Panc1 (cell line): ENCODE data around the gene MTF2. TPM values are rescaled to one million over a fixed set of nuclear protein-coding genes. Genes with fewer than 3 reads are reported as not detected.

Source experiments
- ATAC-seq: fragments of 200-7000 bp; cut with Tn5 transposase; 2 replicates; pipeline ENCODE4 v1.9.1; 2020; ENCODE audit warnings: mild to moderate bottlenecking, moderate library complexity
- BruUV-seq: library from RNA; stranded (reverse); fragments of 400-500 nt; replicated peaks from 2 replicates; lab custom pipeline; 2021; lab: Mats Ljungman, UMichigan
- CTCF ChIA-PET: fragments of 300-600 bp; sonication (Branson Sonifier 250); formaldehyde crosslinking; loops from one replicate; lab custom pipeline; 2022; ENCODE audit warnings: antibody characterized with exemption; lab: Charles Lee
- POLR2A ChIA-PET: fragments of 300-600 bp; sonication (Branson Sonifier 250); formaldehyde crosslinking; loops from one replicate; lab custom pipeline; 2022; ENCODE audit warnings: antibody characterized with exemption; lab: Charles Lee
- DNase-seq: peaks from one replicate; pipeline ENCODE4 v3.0.0-alpha.2; 2010; ENCODE audit warnings: low read depth, low spot score
- H3K27ac ChIP-seq: 2 replicates; pipeline ENCODE4 v1.5.1; 2011; ENCODE audit warnings: mild to moderate bottlenecking, low read length, inconsistent platforms
- H3K27me3 ChIP-seq: fragments of 200-500 bp; sonication (Bioruptor generic); 2 replicates; pipeline ENCODE4 v1.6.0; 2014; ENCODE audit warnings: low read length, inconsistent platforms; ENCODE audit not compliant: control insufficient read depth, insufficient read depth
- H3K36me3 ChIP-seq: fragments of 200-500 bp; sonication (Bioruptor generic); 2 replicates; pipeline ENCODE4 v1.5.1; 2014; ENCODE audit warnings: inconsistent platforms, mild to moderate bottlenecking, low read length, moderate library complexity; ENCODE audit not compliant: control insufficient read depth, insufficient read depth
- H3K4me1 ChIP-seq: 2 replicates; pipeline ENCODE4 v1.5.1; 2011; ENCODE audit warnings: inconsistent platforms, mild to moderate bottlenecking, low read length, moderate library complexity; ENCODE audit not compliant: control insufficient read depth, insufficient read depth
- H3K4me3 ChIP-seq, 2 experiments: 2 replicates each; pipeline ENCODE4 v1.5.1; 2011 to 2012; ENCODE audit warnings: low read depth in 2 of 2, low read length in 2 of 2, mild to moderate bottlenecking in 2 of 2, inconsistent platforms in 1 of 2, moderate library complexity in 1 of 2
- H3K9me3 ChIP-seq: fragments of 200-500 bp; sonication (Bioruptor generic); 2 replicates; pipeline ENCODE4 v1.5.1; 2014; ENCODE audit warnings: low read depth, mild to moderate bottlenecking, inconsistent platforms, low read length, moderate library complexity; ENCODE audit not compliant: control insufficient read depth, insufficient read depth
- CTCF ChIP-seq: fragments of 450-650 bp; IDR thresholded peaks from 2 replicates; pipeline ENCODE4 v1.5.1; 2017; ENCODE audit warnings: mild to moderate bottlenecking
- POLR2AphosphoS5 ChIP-seq: IDR thresholded peaks from 2 replicates; pipeline ENCODE4 v1.6.1; 2012; ENCODE audit warnings: mild to moderate bottlenecking, low read depth, low read length, moderate library complexity
- REST ChIP-seq, 2 experiments: IDR thresholded peaks; 2 replicates each; pipeline ENCODE4 v1.6.1; 2011 to 2012; ENCODE audit warnings: low read depth in 2 of 2, control low read depth in 1 of 2, low read length in 1 of 2, mild to moderate bottlenecking in 1 of 2, moderate library complexity in 1 of 2; ENCODE audit not compliant: insufficient read depth in 1 of 2
- SIN3A ChIP-seq: IDR thresholded peaks from 2 replicates; pipeline ENCODE4 v1.6.1; 2012; ENCODE audit warnings: low read depth, mild to moderate bottlenecking, low read length, moderate library complexity, borderline replicate concordance; ENCODE audit not compliant: insufficient read depth
- TCF7L2 ChIP-seq: IDR thresholded peaks from 2 replicates; pipeline ENCODE4 v1.6.1; 2011; ENCODE audit warnings: mild to moderate bottlenecking, low read depth, low read length, inconsistent platforms
- in situ Hi-C: cut with HindIII; loops from 2 replicates; pipeline ENCODE4 v1.10.0; 2016; ENCODE audit warnings: low sequenced_read_pairs, low pct_unique_long_range_greater_than_20kb
- intact Hi-C: fragments of 100-400 bp; cut with micrococcal nuclease; formaldehyde crosslinking; loops from one replicate; pipeline ENCODE4 v1.10.0; 2022; ENCODE audit not compliant: unreplicated experiment
- total RNA-seq: library from RNA; stranded (reverse); gene quantifications from one replicate; pipeline ENCODE4 v1.2.1, GENCODE V29; 2021; ENCODE audit not compliant: unreplicated experiment

The MTF2 gene
- total RNA-seq, 1 experiment from 2014 or later: 24.8 TPM

GRCh38 chr1:93124556-93125355 lies 45.7 kb downstream of the MTF2 start:
- ATAC-seq: no peak
- H3K36me3 ChIP-seq: peaks cover 20% of the 10 kb centered on the region; the same call in 1 of the 2 replicates
- intact Hi-C loops (no loop called here), in situ Hi-C loops (no loop called here)
- ChIA-PET CTCF (no interaction called here), POLR2A (interaction anchor here (0.5 kb wide), 1 partner anchor 163 kb away, joined by 7 read pairs; no protein-coding TSS in a partner anchor)
- H3K4me3 ChIP-seq: no peak overlapping the region
- no peak for TF ChIP-seq POLR2AphosphoS5
- TF ChIP-seq REST (IDR thresholded peaks at IDR 0.05; ENCODE audit: insufficient read depth in 1 of 2, low read depth in 2 of 2, low read length in 1 of 2): no peak
- no peak for TF ChIP-seq SIN3A
- TF ChIP-seq CTCF: no peak
- TF ChIP-seq TCF7L2: no peak
- H3K27ac ChIP-seq: no peak overlapping the region
- no peaks in the 10 kb centered on the region for H3K4me1 ChIP-seq
- BruUV-seq: no TSS peak
- no peaks in the 10 kb centered on the region for H3K9me3 ChIP-seq
- H3K27me3 ChIP-seq: no peaks in the 10 kb centered on the region
- no peak for DNase-seq

GRCh38 chr1:93129507-93130099 lies 50.5 kb downstream of the MTF2 start:
- no peak for TF ChIP-seq SIN3A
- TF ChIP-seq CTCF: no peak
- no peak for TF ChIP-seq TCF7L2
- TF ChIP-seq REST (IDR thresholded peaks at IDR 0.05; ENCODE audit: insufficient read depth in 1 of 2, low read depth in 2 of 2, low read length in 1 of 2): no peak
- TF ChIP-seq POLR2AphosphoS5: no peak
- Histone ChIP-seq H3K4me1 (no peaks in the 10 kb centered on the region), H3K27me3 (no peaks in the 10 kb centered on the region), H3K9me3 (no peaks in the 10 kb centered on the region), H3K27ac (no peak overlapping the region), H3K36me3 (peaks cover 9% of the 10 kb centered on the region; the same call in 1 of the 2 replicates), H3K4me3 (no peak overlapping the region)
- ATAC-seq: no peak
- POLR2A ChIA-PET: no interaction called here
- intact Hi-C loops: no loop called here
- in situ Hi-C loops: no loop called here
- CTCF ChIA-PET: no interaction called here
- DNase-seq: no peak
- BruUV-seq: no TSS peak
